CD14-positive monocyte (primary cell): ENCODE measurements around the gene KLF13. TPM values are rescaled to one million over a fixed set of nuclear protein-coding genes. Genes with fewer than 3 reads are reported as not detected.

Experiments used
- DNase-seq, 3 donors: peaks; one replicate each; pipeline ENCODE4 v3.0.0-alpha.2; 2011 to 2022
- H2AFZ ChIP-seq: 2 replicates; pipeline ENCODE4 v1.6.0; 2012; ENCODE audit warnings: mild to moderate bottlenecking, low read depth, low read length, inconsistent platforms; ENCODE audit not compliant: insufficient read depth, poor library complexity, severe bottlenecking
- H3K27ac ChIP-seq, 2 donors: 1 replicate in 1 of 2; 2 replicates in 1 of 2; pipeline ENCODE4 v1.5.1; 2012 to 2013; ENCODE audit warnings: low read length in 2 of 2, control low read depth in 1 of 2, inconsistent platforms in 1 of 2, low read depth in 1 of 2, mild to moderate bottlenecking in 1 of 2
- H3K27me3 ChIP-seq, 2 donors: one replicate each; pipeline versions ENCODE4 v1.6.0 to v1.6.1; 2011 to 2013; ENCODE audit warnings: low read length in 2 of 2; ENCODE audit not compliant: control insufficient read depth in 2 of 2, insufficient read depth in 2 of 2
- H3K36me3 ChIP-seq, 2 donors: replicated peaks in 1 of 2; 1 replicate in 1 of 2; 2 replicates in 1 of 2; pipeline versions ENCODE4 v1.5.1 to v1.6.1; 2012 to 2013; ENCODE audit warnings: low read length in 2 of 2, control low read depth in 1 of 2, inconsistent platforms in 1 of 2, mild to moderate bottlenecking in 1 of 2; ENCODE audit not compliant: insufficient read depth in 2 of 2, control insufficient read depth in 1 of 2
- H3K4me1 ChIP-seq, 2 donors: 1 replicate in 1 of 2; 2 replicates in 1 of 2; pipeline versions ENCODE4 v1.5.1 to v1.6.1; 2012 to 2013; ENCODE audit warnings: low read length in 2 of 2, control low read depth in 1 of 2, inconsistent platforms in 1 of 2, mild to moderate bottlenecking in 1 of 2, moderate library complexity in 1 of 2; ENCODE audit not compliant: insufficient read depth in 2 of 2, control insufficient read depth in 1 of 2
- H3K4me2 ChIP-seq: replicated peaks from 2 replicates; pipeline ENCODE3; 2012; ENCODE audit warnings: low read length, moderate library complexity, mild to moderate bottlenecking; ENCODE audit not compliant: poor library complexity, severe bottlenecking; ENCODE audit errors: extremely low read depth
- H3K4me3 ChIP-seq, 3 experiments: fragments of 200-600 bp in 1 of 3; sonication (generic) in 1 of 3; replicated peaks in 1 of 3; 1 replicate in 2 of 3; 2 replicates in 1 of 3; pipeline ENCODE4 v1.5.1; 2011 to 2013; ENCODE audit warnings: low read length in 3 of 3, mild to moderate bottlenecking in 3 of 3, control low read depth in 2 of 3, low read depth in 2 of 3, inconsistent platforms in 1 of 3, moderate library complexity in 1 of 3
- H3K79me2 ChIP-seq: 2 replicates; pipeline ENCODE4 v1.6.0; 2012; ENCODE audit warnings: mild to moderate bottlenecking, control low read depth, inconsistent platforms, low read length, moderate library complexity; ENCODE audit not compliant: insufficient read depth
- H3K9ac ChIP-seq: 2 replicates; pipeline ENCODE4 v1.6.0; 2017; ENCODE audit warnings: low read length, mild to moderate bottlenecking; ENCODE audit not compliant: insufficient read depth, poor library complexity, severe bottlenecking
- H3K9me3 ChIP-seq, 2 donors: replicated peaks in 1 of 2; 1 replicate in 1 of 2; 2 replicates in 1 of 2; pipeline versions ENCODE4 v1.5.1 to v1.6.1; 2012 to 2013; ENCODE audit warnings: low read length in 2 of 2, control low read depth in 1 of 2; ENCODE audit not compliant: control insufficient read depth in 1 of 2, insufficient read depth in 1 of 2
- H4K20me1 ChIP-seq: 2 replicates; pipeline ENCODE4 v1.6.0; 2012; ENCODE audit warnings: mild to moderate bottlenecking, low read length, control low read depth, moderate library complexity; ENCODE audit not compliant: insufficient read depth
- H3K27ac Mint-ChIP-seq, 7 donors: one replicate each; pipeline ENCODE4 v1.8.0; 2020; ENCODE audit warnings: mild to moderate bottlenecking in 7 of 7, mixed read lengths in 7 of 7, moderate library complexity in 6 of 7, inconsistent platforms in 2 of 7
- H3K27me3 Mint-ChIP-seq, 3 donors: one replicate each; pipeline ENCODE4 v1.8.0; 2021 to 2022; ENCODE audit warnings: low read depth in 3 of 3, mild to moderate bottlenecking in 3 of 3, mixed read lengths in 3 of 3, moderate library complexity in 3 of 3, inconsistent platforms in 1 of 3
- H3K36me3 Mint-ChIP-seq, 2 donors: one replicate each; pipeline ENCODE4 v1.8.0; 2020; ENCODE audit warnings: mixed read lengths in 2 of 2, inconsistent platforms in 1 of 2, mild to moderate bottlenecking in 1 of 2
- H3K4me1 Mint-ChIP-seq: one replicate; pipeline ENCODE4 v1.8.0; 2020; ENCODE audit warnings: mild to moderate bottlenecking, mixed read lengths
- H3K4me3 Mint-ChIP-seq, 2 donors: one replicate each; pipeline ENCODE4 v1.8.0; 2020; ENCODE audit warnings: mild to moderate bottlenecking in 2 of 2, mixed read lengths in 2 of 2, moderate library complexity in 1 of 2
- H3K9me3 Mint-ChIP-seq, 7 donors: one replicate each; pipeline ENCODE4 v1.8.0; 2020 to 2022; ENCODE audit warnings: mixed read lengths in 7 of 7, mild to moderate bottlenecking in 6 of 7, moderate library complexity in 6 of 7, inconsistent platforms in 2 of 7
- WGBS: methylation state at CpG from one replicate; pipeline ENCODE4 v1.1.5; 2013; ENCODE audit warnings: missing lambda C conversion rate; ENCODE audit not compliant: insufficient coverage; 5-methylcytosine and 5-hydroxymethylcytosine counted together
- intact Hi-C, 2 donors: fragments of 100-400 bp; cut with micrococcal nuclease; formaldehyde crosslinking; loops; one replicate each; pipeline versions ENCODE4 v1.15.0 to v1.15.1; 2023
- polyA plus RNA-seq, 3 donors: library from polyadenylated mRNA; depleted of rRNA in 1 of 3; unstranded in 2 of 3; stranded (reverse) in 1 of 3; fragments of 300-500 nt in 2 of 3; fragments of >200 nt in 1 of 3; fragmentation: Illumina TruSeq in 2 of 3; gene quantifications; 1 replicate in 2 of 3; 2 replicates in 1 of 3; pipeline ENCODE4 v1.2.3, GENCODE V29; 2012 to 2021
- TF ChIP-seq, protein P1 (sequence below): fragments of 200-600 bp; IDR thresholded peaks from one replicate; pipeline ENCODE4 v1.8.0; 2022; ENCODE audit warnings: antibody characterized with exemption, mild to moderate bottlenecking

The KLF13 gene
- polyA plus RNA-seq, 3 donors: 22.5 to 121 (median 28.0) TPM

DNA sequence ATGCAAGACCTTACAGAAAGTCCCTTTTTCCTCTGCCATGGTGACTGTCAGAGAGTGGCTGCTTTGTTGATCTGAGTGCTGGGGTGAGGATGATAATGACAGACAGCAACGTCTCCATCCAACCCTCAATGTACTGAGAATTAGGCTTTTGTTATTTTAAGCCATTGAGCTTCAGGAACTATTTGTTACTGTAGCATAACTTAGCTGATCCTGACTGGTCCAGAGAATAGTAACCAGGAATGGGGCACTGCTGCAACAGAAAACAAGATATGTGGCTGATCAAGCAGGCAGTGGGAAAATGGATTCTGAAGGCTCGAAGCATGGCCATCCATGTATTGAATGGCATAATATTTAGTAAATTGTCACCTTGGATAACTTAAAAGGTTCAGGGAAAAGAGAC lies 5.2 kb upstream of the KLF13 start:
- H4K20me1 ChIP-seq: no peaks in the 10 kb centered on the region
- Mint-ChIP-seq H3K27ac (no peak overlapping the region), H3K4me1 (peaks cover 56% of the 10 kb centered on the region), H3K36me3 (peaks cover 6 to 12% of the 10 kb centered on the region in 2 donors), H3K4me3 (no peak overlapping the region), H3K27me3 (peaks cover 0 to 3% (median 2%) of the 10 kb centered on the region in 3 donors), H3K9me3 (peaks cover 0 to 6% (median 4%) of the 10 kb centered on the region in 7 donors)
- H2AFZ ChIP-seq: no peak overlapping the region
- peaks cover 0 to 4% of the 10 kb centered on the region in 2 donors for H3K9me3 ChIP-seq
- TF ChIP-seq, protein P1, sequence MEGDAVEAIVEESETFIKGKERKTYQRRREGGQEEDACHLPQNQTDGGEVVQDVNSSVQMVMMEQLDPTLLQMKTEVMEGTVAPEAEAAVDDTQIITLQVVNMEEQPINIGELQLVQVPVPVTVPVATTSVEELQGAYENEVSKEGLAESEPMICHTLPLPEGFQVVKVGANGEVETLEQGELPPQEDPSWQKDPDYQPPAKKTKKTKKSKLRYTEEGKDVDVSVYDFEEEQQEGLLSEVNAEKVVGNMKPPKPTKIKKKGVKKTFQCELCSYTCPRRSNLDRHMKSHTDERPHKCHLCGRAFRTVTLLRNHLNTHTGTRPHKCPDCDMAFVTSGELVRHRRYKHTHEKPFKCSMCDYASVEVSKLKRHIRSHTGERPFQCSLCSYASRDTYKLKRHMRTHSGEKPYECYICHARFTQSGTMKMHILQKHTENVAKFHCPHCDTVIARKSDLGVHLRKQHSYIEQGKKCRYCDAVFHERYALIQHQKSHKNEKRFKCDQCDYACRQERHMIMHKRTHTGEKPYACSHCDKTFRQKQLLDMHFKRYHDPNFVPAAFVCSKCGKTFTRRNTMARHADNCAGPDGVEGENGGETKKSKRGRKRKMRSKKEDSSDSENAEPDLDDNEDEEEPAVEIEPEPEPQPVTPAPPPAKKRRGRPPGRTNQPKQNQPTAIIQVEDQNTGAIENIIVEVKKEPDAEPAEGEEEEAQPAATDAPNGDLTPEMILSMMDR: no peak
- peaks cover 23% of the 10 kb centered on the region for H3K79me2 ChIP-seq
- H3K4me2 ChIP-seq: no peak overlapping the region
- intact Hi-C loops: no loop called here
- H3K4me1 ChIP-seq: peaks cover 37 to 56% of the 10 kb centered on the region in 2 donors
- no peak overlapping the region for H3K27ac ChIP-seq
- H3K9ac ChIP-seq: no peak overlapping the region
- no peaks in the 10 kb centered on the region for H3K36me3 ChIP-seq
- no peak for DNase-seq
- H3K27me3 ChIP-seq: no peaks in the 10 kb centered on the region
- no peak overlapping the region for H3K4me3 ChIP-seq
- 100% methylated on average over 1 of the region's 2 CpGs for WGBS

DNA sequence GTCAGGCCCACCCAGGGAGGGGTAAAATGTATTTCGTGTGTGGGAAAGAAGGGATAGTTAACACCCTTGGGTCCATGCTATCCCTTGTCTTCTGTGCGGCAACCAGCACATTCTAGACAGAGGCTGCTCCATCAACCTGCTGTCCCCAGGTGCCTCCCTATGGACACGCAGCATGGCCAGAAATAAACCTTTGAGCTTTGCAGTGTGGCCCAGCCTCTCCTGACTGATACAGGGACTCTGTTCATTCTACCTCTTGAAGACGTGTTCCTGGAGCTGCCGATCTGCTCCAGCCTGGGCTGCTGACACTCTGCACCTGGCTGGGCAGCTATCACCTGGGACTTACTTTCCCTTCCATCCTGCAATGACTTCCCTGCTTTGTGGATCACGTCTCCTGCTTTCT lies 4.1 kb upstream of the KLF13 start:
- no peak overlapping the region for H3K4me3 Mint-ChIP-seq
- Histone ChIP-seq H3K36me3 (no peaks in the 10 kb centered on the region), H2AFZ (no peak overlapping the region), H4K20me1 (no peaks in the 10 kb centered on the region), H3K9ac (no peak overlapping the region), H3K27ac (no peak overlapping the region), H3K4me2 (no peak overlapping the region), H3K27me3 (no peaks in the 10 kb centered on the region), H3K4me1 (peaks cover 34 to 52% of the 10 kb centered on the region in 2 donors), H3K4me3 (no peak overlapping the region), H3K9me3 (peaks cover 0 to 4% of the 10 kb centered on the region in 2 donors), H3K79me2 (peaks cover 32% of the 10 kb centered on the region)
- DNase-seq: no peak
- H3K4me1 Mint-ChIP-seq: peaks cover 49% of the 10 kb centered on the region
- TF ChIP-seq, protein P1: no peak
- intact Hi-C loops: no loop called here
- peaks cover 6 to 12% of the 10 kb centered on the region in 2 donors for H3K36me3 Mint-ChIP-seq
- peaks cover 0 to 6% (median 4%) of the 10 kb centered on the region in 7 donors for H3K9me3 Mint-ChIP-seq
- H3K27me3 Mint-ChIP-seq: peaks cover 0 to 3% (median 2%) of the 10 kb centered on the region in 3 donors
- H3K27ac Mint-ChIP-seq: no peak overlapping the region
- WGBS: 98% methylated on average over 4 of the region's 6 CpGs
